Measurements from ENCODE around the gene UGT1A4.

DNA sequence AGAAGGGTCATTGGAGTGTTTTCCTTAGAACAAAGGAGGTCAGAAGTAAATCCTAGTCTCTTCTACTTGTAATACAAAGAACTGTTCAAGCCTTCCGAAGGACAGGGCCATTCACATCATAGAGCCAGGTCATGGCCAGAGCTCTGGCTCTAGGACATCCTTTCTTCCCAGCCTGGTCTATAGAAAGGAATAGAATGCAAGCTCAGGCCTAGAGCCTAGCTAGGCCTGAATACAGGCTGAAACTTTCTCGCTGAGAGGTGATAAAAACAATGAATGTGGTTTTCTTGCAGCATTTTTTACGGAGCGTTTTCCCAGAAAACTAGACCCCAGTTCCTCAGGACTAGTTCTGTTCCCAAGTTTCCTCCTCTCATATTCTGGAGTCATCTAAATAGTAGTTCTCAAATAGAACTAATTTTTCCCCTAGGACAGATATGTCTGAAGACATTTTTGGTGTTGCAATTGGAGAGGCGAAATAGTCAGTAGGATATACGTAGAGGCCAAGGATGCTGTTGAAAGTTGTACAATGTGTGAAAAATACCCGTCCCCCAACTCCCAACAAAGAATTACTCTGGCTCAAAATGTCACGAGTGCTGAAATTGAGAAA, 19.0 kb upstream of the UGT1A4 start:
- TF ChIP-seq, protein P1, sequence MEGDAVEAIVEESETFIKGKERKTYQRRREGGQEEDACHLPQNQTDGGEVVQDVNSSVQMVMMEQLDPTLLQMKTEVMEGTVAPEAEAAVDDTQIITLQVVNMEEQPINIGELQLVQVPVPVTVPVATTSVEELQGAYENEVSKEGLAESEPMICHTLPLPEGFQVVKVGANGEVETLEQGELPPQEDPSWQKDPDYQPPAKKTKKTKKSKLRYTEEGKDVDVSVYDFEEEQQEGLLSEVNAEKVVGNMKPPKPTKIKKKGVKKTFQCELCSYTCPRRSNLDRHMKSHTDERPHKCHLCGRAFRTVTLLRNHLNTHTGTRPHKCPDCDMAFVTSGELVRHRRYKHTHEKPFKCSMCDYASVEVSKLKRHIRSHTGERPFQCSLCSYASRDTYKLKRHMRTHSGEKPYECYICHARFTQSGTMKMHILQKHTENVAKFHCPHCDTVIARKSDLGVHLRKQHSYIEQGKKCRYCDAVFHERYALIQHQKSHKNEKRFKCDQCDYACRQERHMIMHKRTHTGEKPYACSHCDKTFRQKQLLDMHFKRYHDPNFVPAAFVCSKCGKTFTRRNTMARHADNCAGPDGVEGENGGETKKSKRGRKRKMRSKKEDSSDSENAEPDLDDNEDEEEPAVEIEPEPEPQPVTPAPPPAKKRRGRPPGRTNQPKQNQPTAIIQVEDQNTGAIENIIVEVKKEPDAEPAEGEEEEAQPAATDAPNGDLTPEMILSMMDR (IDR thresholded peaks at IDR 0.05) = no peak
- TF ChIP-seq POLR2A (IDR thresholded peaks at IDR 0.05) = no peak
